Caco-2 (cell line): ENCODE measurements around the gene SMIM14. TPM values are rescaled to one million over a fixed set of nuclear protein-coding genes. Genes with fewer than 3 reads are reported as not detected.

Experiments used
- BruUV-seq: library from RNA; stranded (reverse); fragments of 400-500 nt; replicated peaks from 2 replicates; lab custom pipeline; 2021; lab: Mats Ljungman, UMichigan
- CTCF ChIA-PET: fragments of 300-600 bp; sonication (Branson Sonifier 250); formaldehyde crosslinking; loops from one replicate; lab custom pipeline; 2022; ENCODE audit warnings: antibody characterized with exemption; lab: Charles Lee
- POLR2A ChIA-PET: fragments of 300-600 bp; sonication (Branson Sonifier 250); formaldehyde crosslinking; loops from one replicate; lab custom pipeline; 2022; ENCODE audit warnings: antibody characterized with exemption; lab: Charles Lee
- DNase-seq, 2 experiments: peaks; one replicate each; pipeline versions ENCODE4 v3.0.0 to v3.0.0-alpha.2; 2020 to 2022
- H3K27me3 ChIP-seq: replicated peaks from 2 replicates; pipeline ENCODE4 v1.6.0; 2011; ENCODE audit warnings: low read length; ENCODE audit not compliant: control insufficient read depth, insufficient read depth
- H3K36me3 ChIP-seq: 2 replicates; pipeline ENCODE4 v1.5.1; 2011; ENCODE audit warnings: low read length; ENCODE audit not compliant: control insufficient read depth, insufficient read depth
- H3K4me1 ChIP-seq: fragments of 250-450 bp; sonication (Bioruptor Pico); 2 replicates; pipeline ENCODE4 v1.5.1; 2020; ENCODE audit warnings: mild to moderate bottlenecking
- H3K4me3 ChIP-seq: 2 replicates; pipeline ENCODE4 v1.5.1; 2011; ENCODE audit warnings: low read depth, mild to moderate bottlenecking, control low read depth, low read length
- H3K9me3 ChIP-seq: fragments of 250-450 bp; sonication (Bioruptor Pico); 2 replicates; pipeline ENCODE4 v1.5.1; 2020; ENCODE audit warnings: mild to moderate bottlenecking, moderate library complexity
- H3K27ac Mint-ChIP-seq: one replicate; pipeline ENCODE4 v1.8.0; 2022; ENCODE audit warnings: mixed read lengths; ENCODE audit not compliant: unreplicated experiment
- H3K27me3 Mint-ChIP-seq: one replicate; pipeline ENCODE4 v1.8.0; 2022; ENCODE audit warnings: mixed read lengths; ENCODE audit not compliant: insufficient read depth, unreplicated experiment
- H3K36me3 Mint-ChIP-seq: one replicate; pipeline ENCODE4 v1.8.0; 2022; ENCODE audit warnings: mild to moderate bottlenecking, mixed read lengths; ENCODE audit not compliant: insufficient read depth, unreplicated experiment
- H3K4me1 Mint-ChIP-seq: one replicate; pipeline ENCODE4 v1.8.0; 2022; ENCODE audit warnings: low read depth, mixed read lengths; ENCODE audit not compliant: unreplicated experiment
- H3K4me3 Mint-ChIP-seq: one replicate; pipeline ENCODE4 v1.8.0; 2022; ENCODE audit warnings: mild to moderate bottlenecking, moderate library complexity, mixed read lengths; ENCODE audit not compliant: unreplicated experiment
- H3K9me3 Mint-ChIP-seq: one replicate; pipeline ENCODE4 v1.8.0; 2022; ENCODE audit warnings: mixed read lengths; ENCODE audit not compliant: unreplicated experiment
- intact Hi-C: fragments of 100-400 bp; cut with micrococcal nuclease; formaldehyde crosslinking; loops from one replicate; pipeline ENCODE4 v1.10.0; 2022; ENCODE audit not compliant: unreplicated experiment
- total RNA-seq: library from RNA; stranded (reverse); gene quantifications from 2 replicates; pipeline ENCODE4 v1.2.3, GENCODE V29; 2022
- TF ChIP-seq, protein P1 (sequence below), 2 experiments: fragments of 200-600 bp in 1 of 2; IDR thresholded peaks; 1 replicate in 1 of 2; 2 replicates in 1 of 2; pipeline versions ENCODE4 v1.5.1 to v1.8.0; 2011 to 2022; ENCODE audit warnings: antibody characterized with exemption in 1 of 2, control low read depth in 1 of 2, inconsistent platforms in 1 of 2, low read depth in 1 of 2, low read length in 1 of 2, mild to moderate bottlenecking in 1 of 2, moderate library complexity in 1 of 2; ENCODE audit not compliant: insufficient read depth in 1 of 2, severe bottlenecking in 1 of 2, unreplicated experiment in 1 of 2

SMIM14 gene
- total RNA-seq, 1 experiment from 2014 or later = 41.0 TPM

DNA sequence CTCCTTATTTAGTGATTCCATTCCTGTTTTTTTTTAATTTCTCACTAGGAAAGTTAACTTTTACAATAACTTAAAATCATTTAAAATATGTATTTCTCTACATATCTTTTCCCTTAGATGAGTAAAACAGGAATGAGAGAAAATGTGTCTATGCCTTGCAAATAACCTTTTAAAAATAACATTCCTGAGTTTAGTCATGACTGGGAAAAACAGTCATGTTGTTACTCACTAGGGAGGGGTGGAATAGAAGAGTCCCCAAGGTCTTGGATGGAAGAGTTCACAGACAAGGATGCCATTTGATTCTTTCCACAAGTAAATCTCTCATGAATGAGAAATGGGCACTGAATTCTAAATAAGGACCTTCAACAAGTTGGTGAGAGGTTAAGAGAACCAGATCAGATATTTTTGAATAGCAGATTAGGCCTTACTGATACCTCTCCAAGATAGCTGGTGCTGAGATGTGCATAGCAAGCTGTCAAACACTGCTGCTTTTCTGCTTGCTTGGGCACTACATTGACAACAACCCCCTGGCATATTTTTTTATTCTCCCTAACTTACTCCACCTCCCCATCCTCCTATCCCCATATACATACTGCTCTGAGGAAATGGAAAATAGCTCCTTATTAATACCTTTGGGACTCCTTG is 136.5 kb downstream of the SMIM14 start:
- no peak for DNase-seq
- Mint-ChIP-seq H3K4me3 (no peak overlapping the region), H3K27me3 (no peaks in the 10 kb centered on the region), H3K27ac (no peak overlapping the region), H3K4me1 (no peaks in the 10 kb centered on the region), H3K36me3 (peaks cover 95% of the 10 kb centered on the region), H3K9me3 (no peaks in the 10 kb centered on the region)
- Histone ChIP-seq H3K27me3 (no peaks in the 10 kb centered on the region), H3K4me3 (no peak overlapping the region), H3K36me3 (peaks cover 3% of the 10 kb centered on the region; the same call in 1 of the 2 replicates), H3K9me3 (no peaks in the 10 kb centered on the region), H3K4me1 (no peaks in the 10 kb centered on the region)
- intact Hi-C loops = no loop called here
- BruUV-seq = no TSS peak
- ChIA-PET POLR2A (no interaction called here), CTCF (no interaction called here)
- TF ChIP-seq, protein P1, sequence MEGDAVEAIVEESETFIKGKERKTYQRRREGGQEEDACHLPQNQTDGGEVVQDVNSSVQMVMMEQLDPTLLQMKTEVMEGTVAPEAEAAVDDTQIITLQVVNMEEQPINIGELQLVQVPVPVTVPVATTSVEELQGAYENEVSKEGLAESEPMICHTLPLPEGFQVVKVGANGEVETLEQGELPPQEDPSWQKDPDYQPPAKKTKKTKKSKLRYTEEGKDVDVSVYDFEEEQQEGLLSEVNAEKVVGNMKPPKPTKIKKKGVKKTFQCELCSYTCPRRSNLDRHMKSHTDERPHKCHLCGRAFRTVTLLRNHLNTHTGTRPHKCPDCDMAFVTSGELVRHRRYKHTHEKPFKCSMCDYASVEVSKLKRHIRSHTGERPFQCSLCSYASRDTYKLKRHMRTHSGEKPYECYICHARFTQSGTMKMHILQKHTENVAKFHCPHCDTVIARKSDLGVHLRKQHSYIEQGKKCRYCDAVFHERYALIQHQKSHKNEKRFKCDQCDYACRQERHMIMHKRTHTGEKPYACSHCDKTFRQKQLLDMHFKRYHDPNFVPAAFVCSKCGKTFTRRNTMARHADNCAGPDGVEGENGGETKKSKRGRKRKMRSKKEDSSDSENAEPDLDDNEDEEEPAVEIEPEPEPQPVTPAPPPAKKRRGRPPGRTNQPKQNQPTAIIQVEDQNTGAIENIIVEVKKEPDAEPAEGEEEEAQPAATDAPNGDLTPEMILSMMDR (IDR thresholded peaks at IDR 0.05; ENCODE audit: insufficient read depth in 1 of 2, low read depth in 1 of 2, low read length in 1 of 2, severe bottlenecking in 1 of 2, unreplicated experiment in 1 of 2) = no peak

DNA sequence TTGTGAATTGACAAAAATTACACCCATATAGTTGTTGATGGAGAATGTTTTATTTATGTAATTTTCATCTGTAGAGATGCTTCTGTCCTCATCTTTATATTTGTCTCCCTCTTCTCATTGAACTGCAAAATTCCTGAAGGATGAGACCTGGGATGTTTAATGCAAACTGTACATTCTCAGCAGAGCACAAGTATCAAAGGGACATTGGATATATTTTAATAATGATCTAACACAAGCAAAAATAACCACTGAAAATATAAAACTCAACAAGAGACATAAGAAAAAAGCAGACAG is 140.0 kb downstream of the SMIM14 start:
- TF ChIP-seq, protein P1 (IDR thresholded peaks at IDR 0.05; ENCODE audit: insufficient read depth in 1 of 2, low read depth in 1 of 2, low read length in 1 of 2, severe bottlenecking in 1 of 2, unreplicated experiment in 1 of 2) = no peak
- Histone ChIP-seq H3K4me3 (no peak overlapping the region), H3K27me3 (no peaks in the 10 kb centered on the region), H3K4me1 (peaks cover 7% of the 10 kb centered on the region), H3K9me3 (no peaks in the 10 kb centered on the region), H3K36me3 (peaks cover 3% of the 10 kb centered on the region; the same call in 1 of the 2 replicates)
- DNase-seq = no peak
- BruUV-seq = no TSS peak
- Mint-ChIP-seq H3K36me3 (peaks cover 76% of the 10 kb centered on the region), H3K4me1 (no peaks in the 10 kb centered on the region), H3K9me3 (no peaks in the 10 kb centered on the region), H3K27ac (no peak overlapping the region), H3K4me3 (no peak overlapping the region), H3K27me3 (no peaks in the 10 kb centered on the region)
- ChIA-PET POLR2A (no interaction called here), CTCF (no interaction called here)
- intact Hi-C loops = no loop called here

DNA sequence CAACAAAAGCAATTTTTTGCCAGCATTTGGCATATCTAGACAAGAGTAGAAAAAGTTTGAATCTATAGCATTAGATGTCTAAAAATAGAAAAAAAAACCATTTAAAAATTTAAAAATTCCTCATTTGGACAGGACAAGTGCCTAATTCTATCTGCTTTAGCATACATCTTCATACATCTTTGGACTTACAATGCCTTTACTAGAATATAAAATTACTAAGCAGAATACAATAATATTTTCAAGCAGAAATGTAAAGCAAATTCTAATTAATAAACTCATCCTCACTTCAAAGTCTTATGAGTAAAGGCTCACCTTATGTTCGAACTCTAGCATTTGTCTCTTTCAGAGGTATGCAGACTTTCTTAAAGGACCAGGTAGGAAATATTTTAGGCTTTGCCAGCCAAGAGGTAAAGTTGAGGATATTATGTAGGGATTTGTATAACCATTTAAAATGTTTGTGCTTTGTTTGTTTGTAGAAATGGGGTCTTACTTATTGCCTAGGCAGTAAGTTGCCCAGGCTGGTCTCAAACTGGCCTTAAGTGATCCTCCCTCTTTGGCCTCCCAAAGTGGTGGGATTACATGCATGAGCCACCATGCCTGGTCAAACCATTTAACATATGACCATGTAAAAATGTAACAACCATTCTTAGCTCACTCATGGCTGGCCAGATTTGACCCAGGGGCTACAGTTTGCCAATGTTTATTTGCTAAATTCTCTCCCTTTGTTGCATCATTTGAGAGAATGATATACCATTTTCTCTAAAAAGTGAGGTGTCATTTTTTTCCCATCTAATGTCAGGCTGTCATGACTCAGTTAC is 140.5 kb downstream of the SMIM14 start:
- no peaks in the 10 kb centered on the region for H3K4me1 Mint-ChIP-seq
- H3K27me3 ChIP-seq = no peaks in the 10 kb centered on the region
- intact Hi-C loops = no loop called here
- DNase-seq = no peak
- no peaks in the 10 kb centered on the region for H3K9me3 Mint-ChIP-seq
- peaks cover 70% of the 10 kb centered on the region for H3K36me3 Mint-ChIP-seq
- CTCF ChIA-PET = no interaction called here
- POLR2A ChIA-PET = no interaction called here
- TF ChIP-seq, protein P1 (IDR thresholded peaks at IDR 0.05; ENCODE audit: insufficient read depth in 1 of 2, low read depth in 1 of 2, low read length in 1 of 2, severe bottlenecking in 1 of 2, unreplicated experiment in 1 of 2) = no peak
- no peaks in the 10 kb centered on the region for H3K27me3 Mint-ChIP-seq
- no peak overlapping the region for H3K4me3 ChIP-seq
- no peak overlapping the region for H3K4me3 Mint-ChIP-seq
- H3K4me1 ChIP-seq = peaks cover 9% of the 10 kb centered on the region
- no TSS peak for BruUV-seq
- peaks cover 3% of the 10 kb centered on the region; the same call in 1 of the 2 replicates for H3K36me3 ChIP-seq
- H3K27ac Mint-ChIP-seq = no peak overlapping the region
- no peaks in the 10 kb centered on the region for H3K9me3 ChIP-seq

Other genes starting within 250 kb of the SMIM14 start
- gene KLB, start 231.9 kb downstream of the SMIM14 start, total RNA-seq = 2.2 TPM in 2 replicates
- gene RPL9, start 179.9 kb downstream of the SMIM14 start, total RNA-seq = 976 and 978 TPM in 2 replicates
- gene LIAS, start 179.8 kb downstream of the SMIM14 start, total RNA-seq = 19.5 and 21.1 TPM in 2 replicates
- 139 and 140 TPM in 2 replicates for gene UGDH, start 111.4 kb downstream of the SMIM14 start, total RNA-seq
- 141 and 144 TPM in 2 replicates for gene UBE2K, start 59.3 kb upstream of the SMIM14 start, total RNA-seq